K562 (cell line): Measurements from ENCODE around the gene ITPKB. TPM values are rescaled to one million over a fixed set of nuclear protein-coding genes. Genes with fewer than 3 reads are reported as not detected.

Experiments
- ATF1 ChIP-seq, 2 experiments: fragments of 450-650 bp in 1 of 2; IDR thresholded peaks; 2 replicates each; pipeline ENCODE4 v1.6.1; 2016; ENCODE audit warnings: missing compliant biosample characterization in 1 of 2, missing genetic modification characterization in 1 of 2
- CBX1 ChIP-seq: sonication (generic); IDR thresholded peaks from 2 replicates; pipeline ENCODE4 v1.6.1; 2016; ENCODE audit warnings: antibody characterized with exemption, low read depth, mild to moderate bottlenecking
- CHCHD3 ChIP-seq: fragments of 250-450 bp; sonication (Bioruptor Pico); IDR thresholded peaks from 2 replicates; pipeline ENCODE4 v2.1.2; 2022; ENCODE audit warnings: mild to moderate bottlenecking
- CREBBP ChIP-seq: IDR thresholded peaks from one replicate; pipeline ENCODE4 v1.6.1; 2012; ENCODE audit warnings: low read depth, mild to moderate bottlenecking, control low read depth, inconsistent platforms, low read length
- DMBX1 ChIP-seq: fragments of 250-450 bp; sonication (Bioruptor Pico); IDR thresholded peaks from 2 replicates; pipeline ENCODE4 v1.8.0; 2022; ENCODE audit warnings: inconsistent platforms, mild to moderate bottlenecking, moderate library complexity, borderline replicate concordance
- DNMT1 ChIP-seq: fragments of 450-650 bp; IDR thresholded peaks from 2 replicates; pipeline ENCODE4 v1.6.1; 2016; ENCODE audit warnings: antibody characterized with exemption, mild to moderate bottlenecking
- E2F3 ChIP-seq: fragments of 250-450 bp; sonication (Bioruptor Pico); IDR thresholded peaks from 2 replicates; pipeline ENCODE4 v1.4.0; 2020; ENCODE audit warnings: mild to moderate bottlenecking
- ESRRA ChIP-seq: fragments of 450-650 bp; IDR thresholded peaks from 2 replicates; pipeline ENCODE4 v1.6.1; 2014; ENCODE audit warnings: low read depth, mild to moderate bottlenecking, moderate library complexity, borderline replicate concordance
- L3MBTL2 ChIP-seq: fragments of 450-650 bp; IDR thresholded peaks from 2 replicates; pipeline ENCODE4 v1.6.1; 2016; ENCODE audit warnings: mild to moderate bottlenecking, moderate library complexity
- NONO ChIP-seq, 2 experiments: fragments of 200-400 bp in 1 of 2; fragments of 450-650 bp in 1 of 2; formaldehyde crosslinking in 1 of 2; IDR thresholded peaks; 2 replicates each; pipeline ENCODE4 v1.6.1; 2017; ENCODE audit warnings: low read depth in 2 of 2, mild to moderate bottlenecking in 2 of 2, moderate library complexity in 2 of 2, low read length in 1 of 2
- SMAD1 ChIP-seq: fragments of 150-350 bp; IDR thresholded peaks from 2 replicates; pipeline ENCODE4 v1.6.1; 2014; ENCODE audit warnings: low read length, low read depth; ENCODE audit not compliant: partially characterized antibody
- TGIF2 ChIP-seq: sonication (generic); formaldehyde crosslinking; IDR thresholded peaks from 2 replicates; pipeline ENCODE4 v1.8.1; 2022; ENCODE audit warnings: mild to moderate bottlenecking, missing genetic modification reagents, moderate library complexity
- WHSC1 ChIP-seq: IDR thresholded peaks from one replicate; pipeline ENCODE4 v1.6.1; 2012; ENCODE audit warnings: low read length, control low read depth, inconsistent platforms
- XRCC3 ChIP-seq: fragments of 450-650 bp; IDR thresholded peaks from 2 replicates; pipeline ENCODE4 v1.6.1; 2017; ENCODE audit warnings: mild to moderate bottlenecking, moderate library complexity
- YY1 ChIP-seq, 3 experiments: IDR thresholded peaks; 2 replicates each; pipeline ENCODE4 v1.6.1; 2011; ENCODE audit warnings: low read length in 2 of 3, mild to moderate bottlenecking in 2 of 3, moderate library complexity in 2 of 3, borderline replicate concordance in 1 of 3, control low read depth in 1 of 3, low read depth in 1 of 3; ENCODE audit not compliant: insufficient read depth in 3 of 3, insufficient replicate concordance in 2 of 3, control insufficient read depth in 1 of 3, insufficient read length in 1 of 3; ENCODE audit errors: extremely low read depth in 1 of 3
- ZNF143 ChIP-seq: sonication (generic); formaldehyde crosslinking; IDR thresholded peaks from 2 replicates; pipeline ENCODE4 v1.9.0; 2022; ENCODE audit warnings: mild to moderate bottlenecking, missing genetic modification reagents
- ZNF239 ChIP-seq: fragments of 250-450 bp; sonication (Bioruptor Pico); IDR thresholded peaks from 2 replicates; pipeline ENCODE4 v1.4.0; 2020; ENCODE audit warnings: mild to moderate bottlenecking
- polyA plus RNA-seq, 8 experiments: library from polyadenylated mRNA; depleted of rRNA in 4 of 8; stranded (reverse) in 5 of 8; unstranded in 3 of 8; fragments of >200 nt; fragmentation: Nextera tagmentation in 2 of 8; fragmentation: Illumina TruSeq in 1 of 8; extraction: Ambion mirVana in 2 of 8; extraction: Trizol in 1 of 8; gene quantifications; 2 replicates each; pipeline versions ENCODE4 v1.2.1 to v1.2.3, GENCODE V29; 2011 to 2014; ENCODE audit warnings: inconsistent platforms in 1 of 8, missing spikeins in 1 of 8
- total RNA-seq, 7 experiments: library from RNA; depleted of rRNA in 6 of 7; stranded (reverse); fragments of >200 nt in 6 of 7; fragmentation: Illumina TruSeq in 2 of 7; extraction: Trizol in 2 of 7; gene quantifications; 2 replicates each; pipeline versions ENCODE4 v1.2.1 to v1.2.3, GENCODE V29; 2011 to 2021; ENCODE audit warnings: low replicate concordance in 1 of 7
- TF ChIP-seq, protein P1 (sequence below): fragments of 250-450 bp; sonication (Bioruptor Pico); IDR thresholded peaks from 2 replicates; pipeline ENCODE4 v1.8.0; 2021; ENCODE audit warnings: borderline replicate concordance, mild to moderate bottlenecking, moderate library complexity; ENCODE audit not compliant: poor library complexity, severe bottlenecking
- TF ChIP-seq, protein P2 (sequence below): sonication (generic); formaldehyde crosslinking; IDR thresholded peaks from 2 replicates; pipeline ENCODE4 v1.9.0; 2022; ENCODE audit warnings: mild to moderate bottlenecking, missing genetic modification reagents
- TF ChIP-seq, protein P3 (sequence below), 2 experiments: fragments of 450-650 bp; IDR thresholded peaks; 2 replicates each; pipeline ENCODE4 v1.6.1; 2018; ENCODE audit warnings: mild to moderate bottlenecking in 2 of 2, low read depth in 1 of 2; ENCODE audit not compliant: partially characterized antibody in 2 of 2
- TF ChIP-seq, protein P4 (sequence below): fragments of 250-450 bp; sonication (Bioruptor Pico); IDR thresholded peaks from 2 replicates; pipeline ENCODE4 v1.5.0; 2021

Gene ITPKB
- total and polyA plus RNA-seq, 9 of the 15 experiments (the other 6 are each of a cell fraction or from before 2014, with no cell fraction given): 0.01 to 0.22 TPM; not detected in 7

DNA sequence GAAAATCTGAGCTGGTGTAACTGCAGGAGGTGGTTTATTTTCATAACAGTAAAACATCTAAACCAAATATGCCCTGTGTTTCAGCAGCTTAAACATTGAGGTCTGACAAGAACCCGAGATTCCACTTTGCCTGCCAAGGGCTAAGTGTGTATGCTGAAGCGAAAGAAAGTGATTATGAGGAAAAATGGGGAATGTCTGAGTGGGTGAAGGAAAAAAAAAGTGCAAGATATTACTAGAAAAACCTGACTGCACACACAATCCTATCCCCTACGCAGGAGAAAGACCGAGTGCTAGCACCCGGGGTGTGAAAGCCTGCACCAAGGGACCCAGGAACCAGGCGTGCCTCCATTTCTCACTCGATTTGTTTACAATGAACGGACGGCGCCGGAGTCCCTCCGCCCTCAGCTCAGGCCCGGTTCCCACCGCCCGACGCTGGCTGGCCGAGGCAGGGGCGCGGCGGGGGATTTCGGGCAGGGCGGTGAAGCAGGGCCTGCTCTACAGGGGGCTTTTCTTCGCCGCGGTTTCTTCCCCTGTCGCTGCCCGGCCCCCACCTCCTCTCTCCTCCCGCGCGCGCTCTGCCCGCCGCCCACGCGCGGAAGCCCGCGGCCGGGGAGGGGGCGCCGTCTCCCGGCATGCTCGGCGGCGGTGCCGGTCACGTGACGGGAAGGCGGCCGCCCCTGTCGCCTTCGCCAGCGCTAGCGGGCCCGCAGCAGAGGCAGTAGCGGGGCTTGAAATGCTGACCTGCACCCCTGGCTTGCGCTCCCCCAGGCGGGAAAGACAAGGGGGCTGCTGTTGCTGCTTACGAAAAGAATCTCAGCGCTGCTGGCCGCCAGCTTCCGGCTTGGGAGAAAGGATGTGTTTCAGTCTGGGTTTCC lies 35.9 kb downstream of the ITPKB start (continued):
- TF ChIP-seq, protein P1, sequence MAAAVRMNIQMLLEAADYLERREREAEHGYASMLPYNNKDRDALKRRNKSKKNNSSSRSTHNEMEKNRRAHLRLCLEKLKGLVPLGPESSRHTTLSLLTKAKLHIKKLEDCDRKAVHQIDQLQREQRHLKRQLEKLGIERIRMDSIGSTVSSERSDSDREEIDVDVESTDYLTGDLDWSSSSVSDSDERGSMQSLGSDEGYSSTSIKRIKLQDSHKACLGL: no peak
- TF ChIP-seq TGIF2 (CRISPR knock-in tag) (peak; percentile 24; the same call in 1 of the 2 replicates), WHSC1 (no peak), XRCC3 (no peak), DMBX1 (peak; percentile 54; the same call in 1 of the 2 replicates), YY1 (IDR thresholded peaks at IDR 0.05; ENCODE audit: borderline replicate concordance in 1 of 3, control insufficient read depth in 1 of 3, extremely low read depth in 1 of 3, insufficient read depth in 3 of 3, insufficient read length in 1 of 3, insufficient replicate concordance in 2 of 3, low read depth in 1 of 3, low read length in 2 of 3) (peak in 1 of 3 experiments; percentile 13), CBX1 (peak; percentile 99), L3MBTL2 (peak; percentile 98), CHCHD3 (no peak), DNMT1 (no peak), ZNF239 (CRISPR knock-in tag) (no peak), ATF1 (CRISPR knock-in tag; IDR thresholded peaks at IDR 0.05) (no peak), ATF1 (tag; IDR thresholded peaks at IDR 0.05) (peak; percentile 31; the same call in 1 of the 2 replicates), ESRRA (0 out of 2 replicates have a peak, but pooled peaks have one; percentile 21), E2F3 (CRISPR knock-in tag) (peak; percentile 74; the same call in 1 of the 2 replicates), CREBBP (no peak), NONO (IDR thresholded peaks at IDR 0.05; ENCODE audit: low read depth in 2 of 2, low read length in 1 of 2) (peak in 1 of 2 experiments; percentile 54; a peak in 1 of 4 replicates), SMAD1 (no peak), ZNF143 (CRISPR knock-in tag) (peak; percentile 70)
- TF ChIP-seq, protein P2, sequence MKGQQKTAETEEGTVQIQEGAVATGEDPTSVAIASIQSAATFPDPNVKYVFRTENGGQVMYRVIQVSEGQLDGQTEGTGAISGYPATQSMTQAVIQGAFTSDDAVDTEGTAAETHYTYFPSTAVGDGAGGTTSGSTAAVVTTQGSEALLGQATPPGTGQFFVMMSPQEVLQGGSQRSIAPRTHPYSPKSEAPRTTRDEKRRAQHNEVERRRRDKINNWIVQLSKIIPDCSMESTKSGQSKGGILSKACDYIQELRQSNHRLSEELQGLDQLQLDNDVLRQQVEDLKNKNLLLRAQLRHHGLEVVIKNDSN: peak; percentile 86
- TF ChIP-seq, protein P3, sequence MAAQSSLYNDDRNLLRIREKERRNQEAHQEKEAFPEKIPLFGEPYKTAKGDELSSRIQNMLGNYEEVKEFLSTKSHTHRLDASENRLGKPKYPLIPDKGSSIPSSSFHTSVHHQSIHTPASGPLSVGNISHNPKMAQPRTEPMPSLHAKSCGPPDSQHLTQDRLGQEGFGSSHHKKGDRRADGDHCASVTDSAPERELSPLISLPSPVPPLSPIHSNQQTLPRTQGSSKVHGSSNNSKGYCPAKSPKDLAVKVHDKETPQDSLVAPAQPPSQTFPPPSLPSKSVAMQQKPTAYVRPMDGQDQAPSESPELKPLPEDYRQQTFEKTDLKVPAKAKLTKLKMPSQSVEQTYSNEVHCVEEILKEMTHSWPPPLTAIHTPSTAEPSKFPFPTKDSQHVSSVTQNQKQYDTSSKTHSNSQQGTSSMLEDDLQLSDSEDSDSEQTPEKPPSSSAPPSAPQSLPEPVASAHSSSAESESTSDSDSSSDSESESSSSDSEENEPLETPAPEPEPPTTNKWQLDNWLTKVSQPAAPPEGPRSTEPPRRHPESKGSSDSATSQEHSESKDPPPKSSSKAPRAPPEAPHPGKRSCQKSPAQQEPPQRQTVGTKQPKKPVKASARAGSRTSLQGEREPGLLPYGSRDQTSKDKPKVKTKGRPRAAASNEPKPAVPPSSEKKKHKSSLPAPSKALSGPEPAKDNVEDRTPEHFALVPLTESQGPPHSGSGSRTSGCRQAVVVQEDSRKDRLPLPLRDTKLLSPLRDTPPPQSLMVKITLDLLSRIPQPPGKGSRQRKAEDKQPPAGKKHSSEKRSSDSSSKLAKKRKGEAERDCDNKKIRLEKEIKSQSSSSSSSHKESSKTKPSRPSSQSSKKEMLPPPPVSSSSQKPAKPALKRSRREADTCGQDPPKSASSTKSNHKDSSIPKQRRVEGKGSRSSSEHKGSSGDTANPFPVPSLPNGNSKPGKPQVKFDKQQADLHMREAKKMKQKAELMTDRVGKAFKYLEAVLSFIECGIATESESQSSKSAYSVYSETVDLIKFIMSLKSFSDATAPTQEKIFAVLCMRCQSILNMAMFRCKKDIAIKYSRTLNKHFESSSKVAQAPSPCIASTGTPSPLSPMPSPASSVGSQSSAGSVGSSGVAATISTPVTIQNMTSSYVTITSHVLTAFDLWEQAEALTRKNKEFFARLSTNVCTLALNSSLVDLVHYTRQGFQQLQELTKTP (IDR thresholded peaks at IDR 0.05; ENCODE audit: low read depth in 1 of 2, partially characterized antibody in 2 of 2): no peak
- TF ChIP-seq, protein P4, sequence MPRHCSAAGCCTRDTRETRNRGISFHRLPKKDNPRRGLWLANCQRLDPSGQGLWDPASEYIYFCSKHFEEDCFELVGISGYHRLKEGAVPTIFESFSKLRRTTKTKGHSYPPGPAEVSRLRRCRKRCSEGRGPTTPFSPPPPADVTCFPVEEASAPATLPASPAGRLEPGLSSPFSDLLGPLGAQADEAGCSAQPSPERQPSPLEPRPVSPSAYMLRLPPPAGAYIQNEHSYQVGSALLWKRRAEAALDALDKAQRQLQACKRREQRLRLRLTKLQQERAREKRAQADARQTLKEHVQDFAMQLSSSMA (CRISPR knock-in tag): no peak
